ENCODE data around the gene HUS1. TPM values are rescaled to one million over a fixed set of nuclear protein-coding genes. Genes with fewer than 3 reads are reported as not detected.

Gene HUS1
- total and polyA plus RNA-seq, 11 donors, result 10.9 to 43.3 (median 26.3) TPM

DNA sequence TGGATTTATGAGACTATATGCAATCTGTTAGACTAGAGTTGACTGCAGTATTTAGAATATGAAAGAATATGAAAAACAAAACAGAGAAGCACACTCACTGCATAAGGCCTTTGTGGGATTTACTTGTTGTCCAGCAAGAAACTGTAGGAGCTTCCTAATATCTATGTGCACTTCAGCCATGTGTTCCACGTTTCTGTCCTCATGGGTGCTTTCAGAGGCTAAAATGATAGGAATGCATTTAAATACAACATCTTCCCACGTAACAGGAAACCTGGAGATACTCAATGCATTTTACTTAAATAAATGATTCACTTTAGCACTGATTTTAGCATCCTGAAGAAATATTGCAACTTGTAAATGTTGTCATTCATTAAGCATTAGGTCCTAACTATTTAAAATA, 11.7 kb downstream of the HUS1 start:
- H3K27ac ChIP-seq, result peak overlapping the region in 1 of 12 donors; percentile 17
- peaks cover 0 to 92% (median 83%) of the 10 kb centered on the region in 9 donors for H3K36me3 ChIP-seq
- DNase-seq, result no peak
- ATAC-seq, result no peak
- WGBS, 4 donors, result 82 to 88% (median 87%) methylated on average over 2 of the region's 2 CpGs
- intact Hi-C loops (cut with DNase I), result loop anchor here in 5 of 10 donors (1.0 to 5.0 kb wide), 3 partner anchors 22 to 175 kb away; no protein-coding TSS in a partner anchor
- no peak overlapping the region for H3K4me3 ChIP-seq
- H3K9me3 ChIP-seq, result no peaks in the 10 kb centered on the region
- no peaks in the 10 kb centered on the region for H3K27me3 ChIP-seq
- TF ChIP-seq, protein P1, sequence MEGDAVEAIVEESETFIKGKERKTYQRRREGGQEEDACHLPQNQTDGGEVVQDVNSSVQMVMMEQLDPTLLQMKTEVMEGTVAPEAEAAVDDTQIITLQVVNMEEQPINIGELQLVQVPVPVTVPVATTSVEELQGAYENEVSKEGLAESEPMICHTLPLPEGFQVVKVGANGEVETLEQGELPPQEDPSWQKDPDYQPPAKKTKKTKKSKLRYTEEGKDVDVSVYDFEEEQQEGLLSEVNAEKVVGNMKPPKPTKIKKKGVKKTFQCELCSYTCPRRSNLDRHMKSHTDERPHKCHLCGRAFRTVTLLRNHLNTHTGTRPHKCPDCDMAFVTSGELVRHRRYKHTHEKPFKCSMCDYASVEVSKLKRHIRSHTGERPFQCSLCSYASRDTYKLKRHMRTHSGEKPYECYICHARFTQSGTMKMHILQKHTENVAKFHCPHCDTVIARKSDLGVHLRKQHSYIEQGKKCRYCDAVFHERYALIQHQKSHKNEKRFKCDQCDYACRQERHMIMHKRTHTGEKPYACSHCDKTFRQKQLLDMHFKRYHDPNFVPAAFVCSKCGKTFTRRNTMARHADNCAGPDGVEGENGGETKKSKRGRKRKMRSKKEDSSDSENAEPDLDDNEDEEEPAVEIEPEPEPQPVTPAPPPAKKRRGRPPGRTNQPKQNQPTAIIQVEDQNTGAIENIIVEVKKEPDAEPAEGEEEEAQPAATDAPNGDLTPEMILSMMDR (IDR thresholded peaks at IDR 0.05), result no peak
- TF ChIP-seq POLR2A (IDR thresholded peaks at IDR 0.05), result no peak
- peaks cover 0 to 43% (median 9%) of the 10 kb centered on the region in 12 donors for H3K4me1 ChIP-seq

DNA sequence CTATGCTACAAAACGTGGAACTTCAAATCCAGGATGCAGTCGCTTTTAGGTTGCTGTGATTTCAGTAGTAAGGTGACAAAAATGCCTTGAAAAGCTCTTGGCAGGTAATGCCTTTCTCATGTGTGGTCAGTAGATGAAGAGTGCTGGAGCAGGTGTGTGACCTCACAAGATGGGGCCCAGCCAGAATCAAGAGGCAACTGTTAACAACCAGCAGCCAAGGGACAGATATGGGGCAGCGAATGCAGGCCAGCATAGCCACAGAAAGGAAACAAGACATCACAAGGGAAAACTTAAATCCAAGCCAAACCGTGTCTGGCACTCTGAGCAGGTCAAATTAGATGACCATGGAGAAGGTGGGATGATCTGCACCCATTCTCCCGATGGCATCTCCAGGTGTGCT, 12.3 kb downstream of the HUS1 start:
- peak overlapping the region in 1 of 12 donors; percentile 17 for H3K27ac ChIP-seq
- intact Hi-C loops (cut with DNase I), result loop anchor here in 1 of 10 donors (5.0 kb wide), 1 partner anchor 175 kb away; no protein-coding TSS in a partner anchor
- peak in 2 of 5 donors; percentile 63 to 67 for DNase-seq
- peak in 3 of 4 donors; percentile 48 to 66 (median 62) for ATAC-seq
- H3K9me3 ChIP-seq, result no peaks in the 10 kb centered on the region
- H3K36me3 ChIP-seq, result peaks cover 0 to 92% (median 83%) of the 10 kb centered on the region in 9 donors
- no peaks in the 10 kb centered on the region for H3K27me3 ChIP-seq
- peaks cover 0 to 41% (median 10%) of the 10 kb centered on the region in 12 donors for H3K4me1 ChIP-seq
- WGBS, 4 donors, result 68 to 82% (median 73%) methylated on average over 5 of the region's 5 CpGs
- no peak overlapping the region for H3K4me3 ChIP-seq
- TF ChIP-seq, protein P1 (IDR thresholded peaks at IDR 0.05), result no peak
- TF ChIP-seq POLR2A (IDR thresholded peaks at IDR 0.05), result no peak

DNA sequence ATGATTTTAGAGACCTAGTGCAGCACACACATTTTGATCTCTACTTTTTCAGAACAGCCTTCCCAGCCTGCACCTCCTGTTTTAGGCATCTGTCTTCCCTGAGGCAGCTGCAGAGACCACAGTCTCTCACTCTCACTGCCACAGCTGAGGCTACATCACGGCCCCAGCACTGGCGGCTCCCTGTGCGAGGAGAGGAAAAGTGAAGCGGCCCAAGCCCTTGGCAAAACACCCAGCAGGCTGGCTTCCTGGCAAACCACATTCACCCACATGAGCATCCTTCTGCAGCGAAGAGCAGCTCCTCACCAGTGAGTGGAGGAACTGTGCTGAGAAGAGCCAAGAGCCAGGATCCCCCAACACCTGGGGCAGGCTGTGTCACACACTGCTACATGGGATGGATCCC, 14.0 kb downstream of the HUS1 start:
- DNase-seq, result no peak
- Histone ChIP-seq H3K36me3 (peaks cover 0 to 92% (median 82%) of the 10 kb centered on the region in 9 donors), H3K27me3 (no peaks in the 10 kb centered on the region), H3K4me1 (peaks cover 0 to 28% (median 6%) of the 10 kb centered on the region in 12 donors), H3K9me3 (no peaks in the 10 kb centered on the region), H3K27ac (no peak overlapping the region), H3K4me3 (no peak overlapping the region)
- 84 to 96% (median 91%) methylated on average over 4 to 5 of the region's 5 CpGs for WGBS, 4 donors
- intact Hi-C loops (cut with DNase I), result loop anchor here in 1 of 10 donors (5.0 kb wide), 1 partner anchor 173 kb away; no protein-coding TSS in a partner anchor
- ATAC-seq, result no peak
- no peak for TF ChIP-seq POLR2A (IDR thresholded peaks at IDR 0.05)
- TF ChIP-seq, protein P1 (IDR thresholded peaks at IDR 0.05), result no peak

DNA sequence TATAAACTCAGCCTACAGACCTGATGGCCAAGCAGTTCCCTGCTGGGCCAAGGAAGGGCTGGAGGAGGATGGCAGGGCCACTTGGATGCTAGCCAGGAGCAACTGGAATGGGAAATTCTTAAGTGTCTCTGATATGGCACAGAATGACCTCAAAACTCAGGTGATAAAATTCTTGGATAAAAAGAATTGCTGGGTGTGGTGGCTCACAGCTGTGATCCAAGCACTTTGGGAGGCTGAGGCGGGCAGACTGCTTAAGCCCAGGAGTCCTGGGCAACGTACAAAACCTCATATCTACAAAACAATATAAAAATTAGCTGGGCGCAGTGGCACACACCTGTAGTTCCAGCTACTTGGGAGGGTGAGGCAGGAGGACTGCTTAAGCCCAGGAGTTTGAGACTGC, 17.2 kb downstream of the HUS1 start:
- no peak for TF ChIP-seq POLR2A (IDR thresholded peaks at IDR 0.05)
- TF ChIP-seq, protein P1 (IDR thresholded peaks at IDR 0.05), result no peak
- Histone ChIP-seq H3K36me3 (peaks cover 0 to 76% (median 65%) of the 10 kb centered on the region in 9 donors), H3K9me3 (no peaks in the 10 kb centered on the region), H3K4me3 (no peak overlapping the region), H3K4me1 (peaks cover 0 to 8% (median 0%) of the 10 kb centered on the region in 12 donors), H3K27ac (no peak overlapping the region), H3K27me3 (no peaks in the 10 kb centered on the region)
- intact Hi-C loops (cut with DNase I), result no loop called here
- no peak for DNase-seq
- 89 to 96% (median 91%) methylated on average over 3 of the region's 3 CpGs for WGBS, 4 donors
- no peak for ATAC-seq

Measured in heart left ventricle (tissue), 16 donors.